MV-4-11 (cell line): ENCODE data around the gene FBXW5.

Experiments used
- DNase-seq: peaks from one replicate; lab custom pipeline; 2025; lab: John Stamatoyannopoulos, UW

FBXW5 gene

DNA sequence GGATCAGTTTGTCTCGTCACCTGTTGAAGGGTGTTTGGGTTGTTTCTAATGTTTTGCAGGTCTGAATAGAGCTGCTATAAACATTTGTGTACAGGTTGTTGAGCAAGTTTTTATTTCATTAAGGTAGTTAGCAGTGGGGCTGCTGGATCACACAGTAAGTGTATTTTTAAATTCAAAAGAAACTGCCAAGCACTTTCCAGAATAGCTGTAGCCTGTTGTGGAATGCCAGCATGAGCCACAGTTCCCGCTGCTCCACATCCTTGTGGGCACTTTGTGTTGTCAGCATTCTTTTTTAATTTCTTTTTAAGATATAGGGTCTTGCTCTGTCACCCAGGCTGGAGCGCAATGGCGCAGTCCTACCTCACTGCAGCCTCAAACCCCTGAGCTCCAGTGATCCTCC lies 14.5 kb downstream of the FBXW5 start:
- no peak for DNase-seq

DNA sequence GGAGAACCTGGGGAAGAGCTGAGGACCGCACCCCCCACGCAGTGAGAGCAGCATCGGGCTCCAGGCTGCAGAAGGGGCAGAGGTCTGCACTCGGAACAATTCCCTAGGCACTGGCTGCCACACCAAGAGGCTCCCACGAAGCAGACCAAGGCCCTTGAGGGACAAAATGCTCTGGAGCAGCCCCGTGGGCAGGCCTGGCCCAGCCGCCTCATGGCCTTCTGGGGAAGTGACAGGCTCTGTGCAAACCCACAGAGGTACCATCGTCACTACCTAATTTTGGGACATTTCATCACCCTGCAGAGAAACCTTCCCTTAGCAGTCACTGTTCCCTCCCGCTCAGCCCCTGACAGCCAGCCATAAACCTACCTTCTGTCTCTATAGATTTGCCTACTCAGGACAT lies 15.9 kb downstream of the FBXW5 start:
- peak; percentile 63 for DNase-seq

DNA sequence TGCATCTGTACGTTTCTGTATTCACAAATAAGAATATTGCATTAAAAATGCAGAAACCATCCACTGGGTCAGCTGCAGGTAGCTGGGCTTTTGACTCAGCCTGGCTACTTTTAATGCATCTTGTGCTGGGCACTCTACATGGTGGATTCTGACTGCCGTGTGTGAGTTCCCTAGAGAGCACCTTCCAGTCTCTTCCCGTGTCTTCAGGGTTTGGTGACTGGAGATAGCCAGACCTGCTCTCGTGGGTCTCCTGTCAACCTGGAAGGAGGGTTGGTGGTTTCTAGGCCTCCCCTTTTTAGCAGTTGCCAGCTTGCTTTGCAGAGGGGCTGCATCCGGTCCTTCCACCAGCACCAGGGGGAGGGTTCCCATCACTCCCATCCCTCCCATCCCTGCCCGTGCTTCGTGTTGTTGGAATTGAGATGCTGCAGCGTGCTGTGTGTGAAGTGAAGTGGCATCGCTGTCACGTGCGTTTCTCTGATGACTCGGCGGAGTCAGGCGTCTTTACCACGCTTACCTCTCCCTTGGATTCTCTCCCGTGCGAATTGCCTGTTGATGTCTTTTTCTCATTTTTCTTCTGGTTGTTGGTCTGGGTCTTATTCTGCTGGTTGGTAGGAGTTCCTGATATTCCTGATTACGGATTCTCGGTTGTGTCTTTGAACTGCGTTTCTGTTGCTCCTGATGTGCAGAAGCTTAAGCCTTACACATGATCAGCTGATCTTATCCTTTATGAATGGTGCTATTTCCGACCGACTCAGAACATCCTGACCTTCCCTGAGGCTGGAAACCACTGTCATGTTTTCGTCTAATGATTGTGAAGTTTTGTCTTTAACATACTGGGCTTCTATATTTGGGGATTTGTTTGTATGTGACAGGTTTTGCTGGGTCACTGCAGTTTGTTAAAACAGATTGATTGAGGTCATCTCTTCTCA lies 16.9 kb downstream of the FBXW5 start:
- no peak for DNase-seq

GRCh38 chr9:136926749-136927148 lies 17.8 kb downstream of the FBXW5 start:
- DNase-seq: no peak

GRCh38 chr9:136926154-136926704 lies 18.3 kb downstream of the FBXW5 start:
- no peak for DNase-seq

GRCh38 chr9:136925414-136926153 lies 19.0 kb downstream of the FBXW5 start:
- DNase-seq: no peak

DNA sequence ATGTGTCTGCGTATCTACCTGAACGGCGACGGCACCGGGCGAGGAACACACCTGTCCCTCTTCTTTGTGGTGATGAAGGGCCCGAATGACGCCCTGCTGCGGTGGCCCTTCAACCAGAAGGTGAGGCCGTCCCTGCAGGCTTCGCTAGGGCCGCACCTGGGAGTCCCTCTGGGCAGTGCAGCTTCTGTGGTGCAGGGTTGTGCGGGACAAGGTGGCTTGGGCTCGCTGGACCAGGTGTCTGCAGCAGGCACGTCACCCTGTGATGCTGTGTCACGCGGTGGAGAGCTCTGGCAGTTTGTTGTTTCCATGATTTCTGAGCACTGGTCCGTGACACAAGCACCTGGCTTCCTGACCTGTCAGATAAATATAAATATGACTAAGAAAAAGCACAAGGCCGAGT lies 20.7 kb downstream of the FBXW5 start:
- no peak for DNase-seq

DNA sequence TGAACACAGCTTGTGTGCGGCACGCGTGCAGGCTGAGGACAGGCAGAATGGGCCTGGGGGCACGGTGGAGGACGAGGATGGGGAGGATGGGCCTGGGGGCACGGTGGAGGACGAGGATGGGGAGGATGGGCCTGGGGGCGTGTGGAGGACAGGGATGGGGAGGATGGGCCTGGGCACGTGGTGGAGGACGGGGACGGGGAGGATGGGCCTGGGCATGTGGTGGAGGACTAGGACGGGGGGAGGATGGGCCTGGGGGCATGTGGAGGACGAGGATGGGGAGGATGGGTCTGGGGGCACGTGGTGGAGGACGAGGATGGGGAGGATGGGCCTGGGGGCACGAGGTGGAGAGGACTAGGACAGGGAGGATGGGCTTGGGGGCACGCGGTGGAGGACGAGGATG lies 22.0 kb downstream of the FBXW5 start:
- no peak for DNase-seq

GRCh38 chr9:136921718-136922117 lies 22.8 kb downstream of the FBXW5 start:
- no peak for DNase-seq

GRCh38 chr9:136921307-136921706 lies 23.2 kb downstream of the FBXW5 start:
- no peak for DNase-seq

- DNase-seq: no peak
These were observed 23.8 kb downstream of the FBXW5 start for GRCh38 chr9:136920734-136921231.

DNA sequence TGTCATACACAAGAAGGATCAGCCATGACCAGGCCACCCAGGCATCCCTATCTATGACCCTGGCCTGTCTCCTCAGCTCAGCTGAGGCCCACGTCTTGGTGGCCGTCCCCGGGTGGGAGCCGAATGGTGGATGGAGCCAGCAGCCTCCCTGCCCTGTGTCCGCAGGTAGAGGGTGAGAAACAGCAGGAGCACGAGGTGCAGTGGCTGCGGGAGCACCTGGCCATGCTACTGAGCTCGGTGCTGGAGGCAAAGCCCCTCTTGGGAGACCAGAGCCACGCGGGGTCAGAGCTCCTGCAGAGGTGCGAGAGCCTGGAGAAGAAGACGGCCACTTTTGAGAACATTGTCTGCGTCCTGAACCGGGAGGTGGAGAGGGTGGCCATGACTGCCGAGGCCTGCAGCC lies 24.5 kb downstream of the FBXW5 start:
- DNase-seq: no peak

DNA sequence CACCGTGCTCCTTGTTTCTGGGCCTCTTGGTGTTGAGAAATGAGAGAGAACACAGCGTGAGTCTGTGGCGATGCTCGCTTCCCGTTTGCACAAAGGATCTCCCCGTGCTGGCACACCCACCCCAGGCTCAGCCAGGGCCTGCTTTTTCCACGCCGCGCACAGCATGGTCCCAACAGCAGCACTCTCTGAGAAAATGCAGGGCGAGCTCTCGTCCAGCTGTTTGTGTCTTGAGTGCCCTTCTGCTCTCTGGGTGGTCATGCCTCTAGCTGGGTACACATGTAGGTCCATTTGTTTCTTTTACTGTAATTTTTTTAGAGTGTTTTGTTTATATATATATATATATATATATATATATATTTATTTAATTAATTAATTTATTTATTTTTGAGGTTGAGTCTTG lies 26.6 kb downstream of the FBXW5 start:
- no peak for DNase-seq

- no peak for DNase-seq
These were observed 28.0 kb downstream of the FBXW5 start for GRCh38 chr9:136916330-136917184.

DNA sequence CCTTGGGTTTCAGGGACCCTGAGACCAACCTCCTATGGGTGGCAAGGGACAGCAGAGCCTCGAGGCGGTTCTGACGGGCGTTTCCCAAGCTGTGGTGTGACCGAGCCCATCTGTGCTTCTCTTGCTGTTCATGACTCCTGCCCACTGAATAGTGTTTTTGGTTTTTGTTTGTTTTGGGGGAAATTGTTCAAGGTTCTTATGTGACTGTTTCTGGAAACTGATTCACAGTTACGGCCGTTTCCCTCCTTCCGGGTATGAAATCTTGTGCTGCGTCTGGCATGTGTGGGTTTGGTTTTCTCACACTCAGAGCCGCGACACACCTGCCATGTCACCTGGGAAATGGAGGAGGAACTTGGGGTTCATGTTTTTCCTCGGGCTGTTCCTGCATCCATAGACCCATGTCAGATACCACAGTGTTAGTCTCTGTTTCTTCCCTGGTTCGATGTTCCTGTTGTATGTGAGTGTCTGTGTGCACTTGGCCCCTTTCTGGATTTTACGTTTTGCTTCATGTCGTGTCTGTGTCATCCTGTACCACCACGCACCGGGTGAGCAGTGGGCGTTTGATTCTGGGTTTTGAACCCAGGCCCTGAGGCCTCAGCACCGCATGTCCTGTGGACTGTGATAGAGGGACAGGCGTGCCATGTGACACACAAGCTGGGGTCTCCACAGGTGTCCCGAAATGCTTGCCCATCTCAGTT lies 28.8 kb downstream of the FBXW5 start:
- DNase-seq: no peak

- no peak for DNase-seq
These were observed 30.7 kb downstream of the FBXW5 start for GRCh38 chr9:136913701-136914438.

DNA sequence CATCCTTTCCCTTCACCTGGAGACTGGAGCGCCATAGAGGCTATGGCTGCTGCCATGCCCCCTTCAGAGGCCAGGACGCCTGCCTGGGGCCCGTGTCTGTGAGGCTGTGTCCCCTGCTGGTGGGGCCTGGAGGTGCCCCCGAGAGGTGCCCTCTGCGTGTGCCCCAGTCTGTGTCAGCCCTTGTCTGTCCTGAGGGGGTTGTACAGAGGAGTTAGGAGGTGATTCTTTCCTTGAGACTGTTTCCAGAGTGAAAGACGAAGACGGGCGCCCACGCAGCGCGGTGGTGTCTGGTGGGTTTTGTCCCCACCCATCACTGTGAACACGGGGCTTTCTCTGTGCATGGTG lies 33.7 kb downstream of the FBXW5 start:
- DNase-seq: no peak

DNA sequence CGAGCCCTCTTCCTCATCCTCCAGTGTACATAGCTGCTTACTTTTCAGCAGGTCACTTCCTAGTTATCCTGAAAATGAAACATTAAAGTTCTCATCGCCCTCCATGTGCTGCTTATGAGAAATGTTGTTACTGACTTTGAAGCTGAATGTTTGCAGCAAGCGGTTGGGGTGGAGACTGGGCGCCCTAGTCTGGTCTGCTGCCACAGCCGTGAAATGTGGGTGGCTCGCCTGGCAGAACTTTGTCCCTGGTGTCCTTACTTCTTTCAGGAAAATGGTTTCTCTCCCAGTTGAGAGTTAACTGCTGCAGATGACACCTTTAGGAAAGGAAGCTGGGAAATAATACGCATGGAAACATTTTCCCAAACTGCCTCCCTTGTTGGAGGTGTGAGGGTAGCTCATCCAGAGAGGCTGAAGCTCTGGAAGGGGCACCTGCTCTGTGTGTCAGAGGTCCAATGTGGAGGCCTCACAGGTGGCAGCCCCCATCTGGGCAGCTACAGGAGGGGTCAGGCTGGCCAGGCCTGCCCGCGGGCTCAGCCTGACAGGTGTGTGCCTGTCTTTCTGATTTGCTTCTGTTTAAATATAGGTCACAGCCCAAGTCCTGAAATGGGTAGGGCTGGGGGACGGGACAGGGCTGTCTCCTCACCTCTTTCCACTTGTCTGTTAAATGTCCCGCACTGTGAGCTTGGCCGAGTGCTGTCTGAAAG lies 34.2 kb downstream of the FBXW5 start:
- no peak for DNase-seq

GRCh38 chr9:136907011-136907914 lies 37.3 kb downstream of the FBXW5 start:
- no peak for DNase-seq
